DND-41 (cell line): ENCODE measurements around the gene TFDP2.

Experiments used
- EZH2 ChIP-seq: IDR thresholded peaks from 3 replicates; pipeline ENCODE4 v1.6.1; 2012; ENCODE audit warnings: borderline replicate concordance, low read depth, mild to moderate bottlenecking, moderate library complexity, low read length, inconsistent platforms; ENCODE audit not compliant: severe bottlenecking
- TF ChIP-seq, protein P1 (sequence below): IDR thresholded peaks from 2 replicates; pipeline ENCODE4 v1.5.1; 2012; ENCODE audit warnings: borderline replicate concordance, low read length, moderate library complexity, mild to moderate bottlenecking; ENCODE audit not compliant: poor library complexity, severe bottlenecking; ENCODE audit errors: extremely low read depth

DNA sequence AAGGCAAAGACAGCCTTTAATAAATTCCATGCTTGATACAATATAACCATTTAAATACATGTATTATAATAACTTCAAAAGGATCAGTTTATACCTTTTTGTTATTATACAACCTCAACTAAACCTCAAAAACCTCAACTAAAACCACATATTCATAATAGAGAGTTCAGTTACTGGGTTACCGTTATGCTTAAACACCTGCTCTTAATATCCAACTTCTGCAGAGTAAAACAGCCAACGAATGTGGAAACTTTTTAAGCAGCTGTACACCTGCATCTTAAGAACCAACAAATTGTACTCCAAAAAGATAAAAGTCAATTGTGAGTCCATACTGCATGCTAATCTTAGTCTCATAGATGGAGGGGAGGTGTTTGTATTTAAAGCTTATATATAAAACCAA, 53.5 kb downstream of the TFDP2 start:
- TF ChIP-seq, protein P1, sequence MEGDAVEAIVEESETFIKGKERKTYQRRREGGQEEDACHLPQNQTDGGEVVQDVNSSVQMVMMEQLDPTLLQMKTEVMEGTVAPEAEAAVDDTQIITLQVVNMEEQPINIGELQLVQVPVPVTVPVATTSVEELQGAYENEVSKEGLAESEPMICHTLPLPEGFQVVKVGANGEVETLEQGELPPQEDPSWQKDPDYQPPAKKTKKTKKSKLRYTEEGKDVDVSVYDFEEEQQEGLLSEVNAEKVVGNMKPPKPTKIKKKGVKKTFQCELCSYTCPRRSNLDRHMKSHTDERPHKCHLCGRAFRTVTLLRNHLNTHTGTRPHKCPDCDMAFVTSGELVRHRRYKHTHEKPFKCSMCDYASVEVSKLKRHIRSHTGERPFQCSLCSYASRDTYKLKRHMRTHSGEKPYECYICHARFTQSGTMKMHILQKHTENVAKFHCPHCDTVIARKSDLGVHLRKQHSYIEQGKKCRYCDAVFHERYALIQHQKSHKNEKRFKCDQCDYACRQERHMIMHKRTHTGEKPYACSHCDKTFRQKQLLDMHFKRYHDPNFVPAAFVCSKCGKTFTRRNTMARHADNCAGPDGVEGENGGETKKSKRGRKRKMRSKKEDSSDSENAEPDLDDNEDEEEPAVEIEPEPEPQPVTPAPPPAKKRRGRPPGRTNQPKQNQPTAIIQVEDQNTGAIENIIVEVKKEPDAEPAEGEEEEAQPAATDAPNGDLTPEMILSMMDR: no peak
- TF ChIP-seq EZH2: no peak
